Measurements from ENCODE around the gene PLAC9. TPM values are rescaled to one million over a fixed set of nuclear protein-coding genes. Genes with fewer than 3 reads are reported as not detected.
"Not testable (repeated sequence)": the region's sequence is repeated elsewhere in the genome, so short reads cannot be mapped to it uniquely, and the experiment has no call there.

The PLAC9 gene
- polyA plus RNA-seq (ENCODE audit: low read depth in 6 of 6), result not detected

- Mint-ChIP-seq H3K4me3 (peak within 1 kb of the TSS in 3 of 8 donors; percentile 7 to 44 (median 18)), H3K27ac (no peak within 1 kb of the TSS), H3K4me1 (peaks cover 6 to 11% (median 6%) of the 10 kb centered on the region in 3 donors), H3K27me3 (peaks cover 23 to 33% (median 25%) of the 10 kb centered on the region in 3 donors), H3K9me3 (no peaks in the 10 kb centered on the region), H3K36me3 (peaks cover 5 to 8% of the 10 kb centered on the region in 2 donors)
- DNase-seq (no peak), ATAC-seq (ENCODE audit: low read depth in 2 of 2) (no peak)
These were observed at the start of gene PLAC9 for GRCh38 chr10:80132299-80133139. PLAC9 (plus strand) TSS chr10:80132730; CDS start chr10:80132763, 33 bp downstream.

- DNase-seq (no peak), ATAC-seq (ENCODE audit: low read depth in 2 of 2) (no peak)
- no peak overlapping the region for H3K27ac Mint-ChIP-seq
- H3K4me3 Mint-ChIP-seq, result no peak overlapping the region
- no peaks in the 10 kb centered on the region for H3K9me3 Mint-ChIP-seq
- peaks cover 5 to 8% of the 10 kb centered on the region in 2 donors for H3K36me3 Mint-ChIP-seq
- H3K27me3 Mint-ChIP-seq, result no peaks in the 10 kb centered on the region
- H3K4me1 Mint-ChIP-seq, result no peaks in the 10 kb centered on the region
These were observed 42.4 kb upstream of the PLAC9 start for GRCh38 chr10:80090121-80090520.

DNA sequence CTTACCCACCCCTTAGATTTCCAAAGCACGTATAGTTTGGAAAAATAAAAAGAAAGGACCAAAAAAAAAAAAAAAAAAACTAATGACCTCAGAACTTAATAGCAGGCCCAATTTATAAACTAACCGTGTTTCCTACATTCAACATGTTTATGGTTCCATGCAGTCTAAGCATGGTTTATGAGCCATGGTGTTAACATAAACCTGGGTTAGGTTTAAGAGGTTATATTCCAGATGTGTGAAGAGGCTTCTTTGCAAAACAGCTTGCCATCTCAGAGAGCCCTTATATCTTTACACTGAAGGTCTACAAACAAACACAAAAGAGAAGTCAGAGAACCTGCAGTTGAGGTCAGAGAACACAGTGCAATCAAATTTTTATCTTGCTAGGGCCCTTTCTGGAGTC, 38.3 kb upstream of the PLAC9 start:
- no peak overlapping the region for H3K27ac Mint-ChIP-seq
- H3K9me3 Mint-ChIP-seq, result no peaks in the 10 kb centered on the region
- H3K27me3 Mint-ChIP-seq, result peaks cover 0 to 21% (median 4%) of the 10 kb centered on the region in 3 donors
- no peak overlapping the region for H3K4me3 Mint-ChIP-seq
- DNase-seq (no peak), ATAC-seq (ENCODE audit: low read depth in 2 of 2) (no peak)
- no peaks in the 10 kb centered on the region for H3K4me1 Mint-ChIP-seq
- peaks cover 5 to 8% of the 10 kb centered on the region in 2 donors for H3K36me3 Mint-ChIP-seq

GRCh38 chr10:80098272-80098671, 34.3 kb upstream of the PLAC9 start:
- not testable (repeated sequence) for H3K36me3 Mint-ChIP-seq; H3K27ac Mint-ChIP-seq; H3K4me3 Mint-ChIP-seq; ATAC-seq (ENCODE audit: low read depth in 2 of 2); H3K4me1 Mint-ChIP-seq; H3K9me3 Mint-ChIP-seq; DNase-seq
- peaks cover 0 to 25% (median 9%) of the 10 kb centered on the region in 3 donors for H3K27me3 Mint-ChIP-seq

- H3K27me3 Mint-ChIP-seq, result peaks cover 0 to 25% (median 9%) of the 10 kb centered on the region in 3 donors
- DNase-seq; H3K27ac Mint-ChIP-seq; H3K36me3 Mint-ChIP-seq; H3K4me1 Mint-ChIP-seq; H3K4me3 Mint-ChIP-seq; ATAC-seq (ENCODE audit: low read depth in 2 of 2); H3K9me3 Mint-ChIP-seq: not testable (repeated sequence)
These were observed 33.2 kb upstream of the PLAC9 start for GRCh38 chr10:80099295-80099694.

- Mint-ChIP-seq H3K36me3 (no peaks in the 10 kb centered on the region), H3K4me3 (no peak overlapping the region), H3K9me3 (no peaks in the 10 kb centered on the region), H3K27ac (peak overlapping the region in 1 of 6 donors; percentile 38), H3K27me3 (peaks cover 0 to 25% (median 9%) of the 10 kb centered on the region in 3 donors), H3K4me1 (no peaks in the 10 kb centered on the region)
- ATAC-seq (ENCODE audit: low read depth in 2 of 2) (no peak), DNase-seq (no peak)
These were observed 32.4 kb upstream of the PLAC9 start for GRCh38 chr10:80100116-80100515.

GRCh38 chr10:80100861-80101695, 31.5 kb upstream of the PLAC9 start:
- H3K36me3 Mint-ChIP-seq, result no peaks in the 10 kb centered on the region
- no peak for ATAC-seq (ENCODE audit: low read depth in 2 of 2)
- H3K27me3 Mint-ChIP-seq, result peaks cover 0 to 21% (median 9%) of the 10 kb centered on the region in 3 donors
- no peak overlapping the region for H3K27ac Mint-ChIP-seq
- H3K9me3 Mint-ChIP-seq, result peaks cover 0 to 2% (median 0%) of the 10 kb centered on the region in 7 donors
- peak overlapping the region in 1 of 8 donors; percentile 5 for H3K4me3 Mint-ChIP-seq
- no peaks in the 10 kb centered on the region for H3K4me1 Mint-ChIP-seq
- no peak for DNase-seq

- H3K36me3 Mint-ChIP-seq, result peaks cover 10 to 17% of the 10 kb centered on the region in 2 donors
- H3K27ac Mint-ChIP-seq, result no peak overlapping the region
- ATAC-seq (ENCODE audit: low read depth in 2 of 2), result peak in 1 of 2 donors; percentile 38
- peaks cover 0 to 4% (median 3%) of the 10 kb centered on the region in 3 donors for H3K27me3 Mint-ChIP-seq
- no peak overlapping the region for H3K4me3 Mint-ChIP-seq
- H3K4me1 Mint-ChIP-seq, result no peaks in the 10 kb centered on the region
- DNase-seq, result no peak
- H3K9me3 Mint-ChIP-seq, result peaks cover 9 to 30% (median 19%) of the 10 kb centered on the region in 7 donors
These were observed 28.2 kb upstream of the PLAC9 start for GRCh38 chr10:80104066-80104926.

GRCh38 chr10:80108576-80109239, 23.8 kb upstream of the PLAC9 start:
- Mint-ChIP-seq H3K4me3 (no peak overlapping the region), H3K9me3 (peaks cover 10 to 40% (median 26%) of the 10 kb centered on the region in 7 donors), H3K27ac (peak overlapping the region in 1 of 6 donors; percentile 36), H3K36me3 (peaks cover 10 to 23% of the 10 kb centered on the region in 2 donors), H3K27me3 (peaks cover 0 to 5% (median 0%) of the 10 kb centered on the region in 3 donors), H3K4me1 (no peaks in the 10 kb centered on the region)
- ATAC-seq (ENCODE audit: low read depth in 2 of 2), result no peak
- DNase-seq, result no peak

DNA sequence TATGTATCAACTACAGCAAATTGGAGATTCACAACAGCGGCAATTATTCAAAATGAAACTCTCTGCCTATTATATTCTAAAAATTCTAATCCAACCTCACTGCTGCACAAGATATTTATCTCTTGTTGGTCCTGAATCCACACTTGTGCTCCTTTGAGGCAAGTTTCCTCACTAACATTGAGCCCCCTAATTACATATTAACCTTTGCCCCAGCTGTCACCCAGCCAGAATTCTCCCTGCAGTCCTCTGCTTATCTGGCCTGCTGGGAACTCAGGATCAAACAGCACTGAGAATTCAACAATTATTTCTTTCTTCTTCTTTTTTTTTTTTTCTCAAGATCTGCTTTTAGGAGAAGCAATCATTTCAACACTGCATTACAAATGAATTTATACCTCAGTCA, 21.5 kb upstream of the PLAC9 start:
- DNase-seq (no peak), ATAC-seq (ENCODE audit: low read depth in 2 of 2) (no peak)
- no peaks in the 10 kb centered on the region for H3K4me1 Mint-ChIP-seq
- H3K36me3 Mint-ChIP-seq, result peaks cover 10 to 23% of the 10 kb centered on the region in 2 donors
- peaks cover 0 to 5% (median 0%) of the 10 kb centered on the region in 3 donors for H3K27me3 Mint-ChIP-seq
- peaks cover 10 to 40% (median 25%) of the 10 kb centered on the region in 7 donors for H3K9me3 Mint-ChIP-seq
- peak overlapping the region in 1 of 8 donors; percentile 0 for H3K4me3 Mint-ChIP-seq
- H3K27ac Mint-ChIP-seq, result no peak overlapping the region

GRCh38 chr10:80118669-80119068, 13.9 kb upstream of the PLAC9 start:
- peaks cover 0 to 2% (median 0%) of the 10 kb centered on the region in 7 donors for H3K9me3 Mint-ChIP-seq
- H3K27ac Mint-ChIP-seq, result no peak overlapping the region
- no peak overlapping the region for H3K4me3 Mint-ChIP-seq
- no peaks in the 10 kb centered on the region for H3K4me1 Mint-ChIP-seq
- H3K27me3 Mint-ChIP-seq, result peaks cover 0 to 16% (median 13%) of the 10 kb centered on the region in 3 donors
- DNase-seq (no peak), ATAC-seq (ENCODE audit: low read depth in 2 of 2) (no peak)
- H3K36me3 Mint-ChIP-seq, result no peaks in the 10 kb centered on the region

GRCh38 chr10:80122110-80122710, 10.3 kb upstream of the PLAC9 start:
- Mint-ChIP-seq H3K36me3 (no peaks in the 10 kb centered on the region), H3K4me1 (no peaks in the 10 kb centered on the region), H3K9me3 (peaks cover 0 to 2% (median 0%) of the 10 kb centered on the region in 7 donors), H3K27me3 (peaks cover 5 to 37% (median 29%) of the 10 kb centered on the region in 3 donors), H3K27ac (no peak overlapping the region), H3K4me3 (no peak overlapping the region)
- no peak for ATAC-seq (ENCODE audit: low read depth in 2 of 2)
- DNase-seq, result no peak
